Mesenchymal stem cell (in vitro differentiated cells and primary cell): ENCODE data around the gene TTI1.
A peak's percentile ranks its signal among the peaks of the same experiment; 100 is the strongest.

Experiments
- DNase-seq: peaks from one replicate; pipeline ENCODE4 v3.0.0-alpha.2; 2013
- H2AFZ ChIP-seq: one replicate; pipeline ENCODE4 v1.6.1; 2013; ENCODE audit warnings: low read depth, mild to moderate bottlenecking, control low read depth, inconsistent platforms, low read length, moderate library complexity
- H2AK5ac ChIP-seq: 2 replicates; pipeline ENCODE4 v1.6.1; 2013; ENCODE audit warnings: low read length, moderate library complexity, mild to moderate bottlenecking, inconsistent platforms; ENCODE audit not compliant: severe bottlenecking
- H2BK120ac ChIP-seq: one replicate; pipeline ENCODE4 v1.6.1; 2013; ENCODE audit warnings: low read depth, mild to moderate bottlenecking, inconsistent platforms, low read length, moderate library complexity
- H2BK12ac ChIP-seq, 2 experiments: one replicate each; pipeline ENCODE4 v1.6.1; 2013; ENCODE audit warnings: inconsistent platforms in 2 of 2, low read length in 2 of 2, mild to moderate bottlenecking in 2 of 2, moderate library complexity in 2 of 2, control low read depth in 1 of 2
- H2BK15ac ChIP-seq: one replicate; pipeline ENCODE4 v1.6.1; 2013; ENCODE audit warnings: mild to moderate bottlenecking, low read depth, inconsistent platforms; ENCODE audit not compliant: poor library complexity, severe bottlenecking
- H2BK5ac ChIP-seq: 2 replicates; pipeline ENCODE4 v1.6.1; 2013; ENCODE audit warnings: low read depth, mild to moderate bottlenecking, low read length, control low read depth, inconsistent platforms; ENCODE audit not compliant: poor library complexity, severe bottlenecking
- H3K14ac ChIP-seq, 2 experiments: one replicate each; pipeline ENCODE4 v1.6.1; 2013; ENCODE audit warnings: inconsistent platforms in 2 of 2, low read length in 2 of 2, control low read depth in 1 of 2, mild to moderate bottlenecking in 1 of 2, moderate library complexity in 1 of 2
- H3K18ac ChIP-seq, 2 experiments: one replicate each; pipeline ENCODE4 v1.6.1; 2013; ENCODE audit warnings: inconsistent platforms in 2 of 2, low read length in 2 of 2, control low read depth in 1 of 2, low read depth in 1 of 2, mild to moderate bottlenecking in 1 of 2
- H3K23ac ChIP-seq, 2 experiments: one replicate each; pipeline ENCODE4 v1.6.1; 2013; ENCODE audit warnings: inconsistent platforms in 2 of 2, low read length in 2 of 2, mild to moderate bottlenecking in 2 of 2, moderate library complexity in 2 of 2, control low read depth in 1 of 2
- H3K27ac ChIP-seq: 2 replicates; pipeline ENCODE4 v1.5.1; 2013; ENCODE audit warnings: mild to moderate bottlenecking, moderate library complexity, low read length, control low read depth, inconsistent platforms; ENCODE audit not compliant: poor library complexity, severe bottlenecking
- H3K27me3 ChIP-seq, 2 experiments: 2 replicates each; pipeline versions ENCODE4 v1.6.1 to v1.7.0; 2013; ENCODE audit warnings: low read length in 2 of 2, mild to moderate bottlenecking in 2 of 2, moderate library complexity in 2 of 2, control low read depth in 1 of 2, inconsistent platforms in 1 of 2; ENCODE audit not compliant: control insufficient read depth in 1 of 2, insufficient read depth in 1 of 2
- H3K36me3 ChIP-seq, 2 experiments: 2 replicates each; pipeline versions ENCODE4 v1.6.1 to v1.7.0; 2013; ENCODE audit warnings: low read length in 2 of 2, control low read depth in 1 of 2, inconsistent platforms in 1 of 2, low read depth in 1 of 2, mild to moderate bottlenecking in 1 of 2; ENCODE audit not compliant: insufficient read depth in 2 of 2, control insufficient read depth in 1 of 2
- H3K4ac ChIP-seq, 2 experiments: one replicate each; pipeline ENCODE4 v1.6.1; 2013; ENCODE audit warnings: inconsistent platforms in 2 of 2, low read length in 2 of 2, mild to moderate bottlenecking in 2 of 2, moderate library complexity in 2 of 2, control low read depth in 1 of 2, low read depth in 1 of 2
- H3K4me1 ChIP-seq: 2 replicates; pipeline ENCODE4 v1.6.1; 2013; ENCODE audit warnings: low read depth, low read length, control low read depth; ENCODE audit not compliant: control insufficient read depth, insufficient read depth
- H3K4me2 ChIP-seq: 2 replicates; pipeline ENCODE4 v1.6.1; 2013; ENCODE audit warnings: low read length, mild to moderate bottlenecking, inconsistent platforms; ENCODE audit not compliant: poor library complexity, severe bottlenecking
- H3K4me3 ChIP-seq, 2 experiments: 2 replicates each; pipeline versions ENCODE4 v1.5.1 to v1.7.0; 2013; ENCODE audit warnings: low read length in 2 of 2, mild to moderate bottlenecking in 2 of 2, control low read depth in 1 of 2, low read depth in 1 of 2; ENCODE audit not compliant: insufficient read depth in 1 of 2
- H3K79me1 ChIP-seq: replicated peaks from 2 replicates; pipeline ENCODE4 v1.6.1; 2013; ENCODE audit warnings: mild to moderate bottlenecking, control low read depth, low read length, inconsistent platforms; ENCODE audit not compliant: poor library complexity, severe bottlenecking
- H3K9ac ChIP-seq: 2 replicates; pipeline ENCODE4 v1.7.0; 2013; ENCODE audit warnings: mild to moderate bottlenecking, low read length, moderate library complexity
- H3K9me3 ChIP-seq: 2 replicates; pipeline ENCODE4 v1.7.0; 2013; ENCODE audit warnings: mild to moderate bottlenecking, low read length; ENCODE audit not compliant: control insufficient read depth
- H4K8ac ChIP-seq: one replicate; pipeline ENCODE4 v1.6.1; 2013; ENCODE audit warnings: inconsistent platforms, mild to moderate bottlenecking, low read length, moderate library complexity
- H4K91ac ChIP-seq: one replicate; pipeline ENCODE4 v1.6.1; 2013; ENCODE audit warnings: mild to moderate bottlenecking, low read length, inconsistent platforms
- WGBS: methylation state at CpG from one replicate; pipeline ENCODE4 v1.1.7; 2013; ENCODE audit warnings: mixed read lengths; 5-methylcytosine and 5-hydroxymethylcytosine counted together

TTI1 gene

GRCh38 chr20:37986044-37986858, 47.0 kb downstream of the TTI1 start:
- Histone ChIP-seq H3K27ac (no peak overlapping the region), H2BK12ac (no peak overlapping the region), H3K4ac (no peak overlapping the region), H2BK15ac (no peak overlapping the region), H3K27me3 (no peaks in the 10 kb centered on the region), H2AFZ (no peak overlapping the region), H3K9me3 (no peaks in the 10 kb centered on the region), H3K18ac (no peak overlapping the region), H3K9ac (no peak overlapping the region), H3K36me3 (peaks cover 19 to 55% of the 10 kb centered on the region in 2 experiments), H2BK5ac (no peak overlapping the region), H4K8ac (no peak overlapping the region), H2AK5ac (no peak overlapping the region), H3K4me3 (no peak overlapping the region), H3K79me1 (peaks cover 2% of the 10 kb centered on the region), H2BK120ac (no peak overlapping the region), H4K91ac (no peak overlapping the region), H3K23ac (no peak overlapping the region), H3K4me2 (no peak overlapping the region), H3K4me1 (peaks cover 6% of the 10 kb centered on the region), H3K14ac (no peak overlapping the region)
- WGBS = 93% methylated on average over 8 of the region's 9 CpGs
- DNase-seq = no peak

DNA sequence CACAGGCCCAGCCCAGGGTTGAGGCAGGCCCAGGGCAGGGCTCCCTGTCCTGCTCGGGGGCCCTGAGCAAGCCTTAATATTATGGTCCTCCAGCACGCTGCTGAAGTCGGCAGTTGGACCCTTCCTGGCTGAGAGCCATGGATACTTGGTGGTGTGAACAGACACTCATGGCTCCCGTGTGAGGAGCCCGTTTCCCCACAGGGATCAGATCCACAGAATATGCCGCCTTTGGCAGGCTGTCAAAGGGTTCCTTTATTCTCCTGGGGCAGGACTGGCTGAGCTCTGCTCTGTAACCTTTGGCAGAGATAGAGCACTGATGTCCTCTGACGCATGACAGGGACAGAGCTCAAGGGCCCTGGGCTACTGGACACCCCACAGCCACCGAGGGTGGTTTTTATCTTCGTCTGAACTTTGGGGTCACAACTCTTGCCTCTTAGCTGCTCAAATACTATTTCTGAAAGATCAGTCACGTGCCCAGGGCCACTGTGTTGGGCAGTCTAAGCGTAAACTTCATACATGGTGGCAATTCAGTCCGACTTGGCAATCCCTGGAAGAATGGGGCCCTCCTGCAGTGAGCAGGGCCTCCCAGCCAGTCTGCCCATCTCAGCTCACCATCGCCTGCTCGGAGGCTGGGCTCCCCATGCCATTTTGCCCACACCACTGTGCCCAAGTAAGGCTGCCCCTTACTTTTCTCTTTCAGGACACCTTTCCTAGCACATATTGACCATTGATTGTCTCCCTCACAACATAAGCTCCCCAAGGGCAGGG, 49.1 kb downstream of the TTI1 start:
- Histone ChIP-seq H2BK12ac (no peak overlapping the region), H3K4me1 (no peaks in the 10 kb centered on the region), H4K91ac (no peak overlapping the region), H3K27ac (no peak overlapping the region), H3K27me3 (no peaks in the 10 kb centered on the region), H3K4ac (no peak overlapping the region), H2BK5ac (no peak overlapping the region), H3K79me1 (no peaks in the 10 kb centered on the region), H3K4me3 (no peak overlapping the region), H3K9me3 (no peaks in the 10 kb centered on the region), H4K8ac (peak overlapping the region; percentile 27), H3K9ac (no peak overlapping the region), H2AK5ac (no peak overlapping the region), H3K4me2 (no peak overlapping the region), H2AFZ (no peak overlapping the region), H3K36me3 (peaks cover 25 to 43% of the 10 kb centered on the region in 2 experiments), H2BK120ac (no peak overlapping the region), H3K23ac (no peak overlapping the region), H3K14ac (no peak overlapping the region), H3K18ac (no peak overlapping the region), H2BK15ac (no peak overlapping the region)
- no peak for DNase-seq
- WGBS = 94% methylated on average over 14 of the region's 14 CpGs

DNA sequence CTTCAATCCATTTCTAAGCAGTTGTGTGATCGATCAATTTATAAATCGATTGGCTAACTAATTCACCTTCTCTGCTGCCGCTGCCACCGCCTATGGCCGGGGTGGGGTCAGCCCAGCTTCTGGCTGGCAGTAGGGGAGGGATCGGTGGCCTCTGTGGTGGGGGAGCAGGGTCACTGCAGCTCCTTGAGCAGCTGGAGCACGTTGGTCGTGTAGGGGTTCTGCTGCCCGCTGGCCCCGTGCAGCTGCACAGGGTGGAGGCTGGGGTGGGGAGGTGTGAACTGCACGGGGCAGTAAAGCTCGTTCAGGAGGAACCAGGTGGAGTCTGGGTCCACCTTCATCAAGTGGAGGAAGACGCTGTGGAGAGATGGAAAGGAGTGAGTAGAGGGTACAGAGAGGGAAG, 50.0 kb downstream of the TTI1 start:
- Histone ChIP-seq H3K18ac (no peak overlapping the region), H3K27me3 (no peaks in the 10 kb centered on the region), H2AFZ (no peak overlapping the region), H2BK12ac (no peak overlapping the region), H2BK5ac (no peak overlapping the region), H3K23ac (no peak overlapping the region), H3K79me1 (no peaks in the 10 kb centered on the region), H3K4me2 (no peak overlapping the region), H3K27ac (no peak overlapping the region), H3K4me3 (no peak overlapping the region), H3K36me3 (peaks cover 25 to 34% of the 10 kb centered on the region in 2 experiments), H3K14ac (no peak overlapping the region), H3K4me1 (no peaks in the 10 kb centered on the region), H3K4ac (no peak overlapping the region), H2AK5ac (no peak overlapping the region), H3K9ac (no peak overlapping the region), H3K9me3 (no peaks in the 10 kb centered on the region), H4K8ac (no peak overlapping the region), H2BK15ac (no peak overlapping the region), H4K91ac (peak overlapping the region; percentile 25), H2BK120ac (no peak overlapping the region)
- 95% methylated on average over 13 of the region's 13 CpGs for WGBS
- no peak for DNase-seq

DNA sequence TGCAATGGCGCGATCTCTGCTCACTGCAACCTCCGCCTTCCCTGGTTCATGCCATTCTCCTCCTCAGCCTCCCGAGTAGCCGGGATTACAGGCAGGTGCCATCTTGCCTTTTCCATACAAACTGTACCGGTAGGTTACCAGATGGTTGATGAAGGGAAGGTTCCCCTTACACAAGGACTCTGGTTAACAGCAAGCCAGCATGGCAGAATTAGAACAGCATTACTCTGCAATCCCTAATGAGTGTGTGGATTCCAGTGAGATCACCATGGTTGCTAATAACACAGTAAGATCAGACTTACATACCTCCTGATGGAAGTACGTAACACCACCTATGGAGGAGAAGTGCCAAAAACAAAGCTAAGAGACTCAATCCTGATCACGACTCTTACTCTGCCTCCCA, 51.7 kb downstream of the TTI1 start:
- Histone ChIP-seq H4K8ac (no peak overlapping the region), H3K18ac (no peak overlapping the region), H3K9ac (no peak overlapping the region), H3K4me2 (no peak overlapping the region), H3K27ac (no peak overlapping the region), H4K91ac (no peak overlapping the region), H3K79me1 (no peaks in the 10 kb centered on the region), H2BK5ac (no peak overlapping the region), H2BK12ac (no peak overlapping the region), H3K14ac (no peak overlapping the region), H3K36me3 (peaks cover 22 to 28% of the 10 kb centered on the region in 2 experiments), H3K4ac (no peak overlapping the region), H3K9me3 (no peaks in the 10 kb centered on the region), H2AFZ (no peak overlapping the region), H2BK120ac (no peak overlapping the region), H3K4me1 (no peaks in the 10 kb centered on the region), H3K27me3 (peaks cover 0 to 4% of the 10 kb centered on the region in 2 experiments), H2AK5ac (no peak overlapping the region), H3K4me3 (no peak overlapping the region), H3K23ac (no peak overlapping the region), H2BK15ac (no peak overlapping the region)
- WGBS = 99% methylated on average over 8 of the region's 8 CpGs
- DNase-seq = no peak
